Liver (tissue), 9 donors: Measurements from ENCODE around the gene CALML3. TPM values are rescaled to one million over a fixed set of nuclear protein-coding genes. Genes with fewer than 3 reads are reported as not detected.

Experiments
- DNase-seq: peaks from one replicate; pipeline ENCODE4 v3.0.0-alpha.2; 2017; ENCODE audit warnings: low spot score
- H3K27ac ChIP-seq, 2 donors: one replicate each; pipeline ENCODE4 v1.7.0; 2013; ENCODE audit warnings: inconsistent platforms in 2 of 2, low read length in 2 of 2, control low read depth in 1 of 2, low read depth in 1 of 2, mild to moderate bottlenecking in 1 of 2
- H3K27me3 ChIP-seq, 4 donors: one replicate each; pipeline versions ENCODE4 v1.6.1 to v1.7.0; 2013; ENCODE audit warnings: low read length in 3 of 4, inconsistent platforms in 1 of 4, mild to moderate bottlenecking in 1 of 4, moderate library complexity in 1 of 4; ENCODE audit not compliant: control insufficient read depth in 4 of 4, insufficient read depth in 4 of 4
- H3K36me3 ChIP-seq, 4 donors: one replicate each; pipeline versions ENCODE4 v1.6.1 to v1.7.0; 2013; ENCODE audit warnings: low read length in 3 of 4, mild to moderate bottlenecking in 3 of 4, low read depth in 1 of 4, moderate library complexity in 1 of 4; ENCODE audit not compliant: control insufficient read depth in 4 of 4, insufficient read depth in 3 of 4
- H3K4me1 ChIP-seq, 4 donors: one replicate each; pipeline versions ENCODE4 v1.6.1 to v1.7.0; 2013; ENCODE audit warnings: low read length in 3 of 4, mild to moderate bottlenecking in 3 of 4, moderate library complexity in 1 of 4; ENCODE audit not compliant: control insufficient read depth in 4 of 4, insufficient read depth in 4 of 4
- H3K4me3 ChIP-seq, 3 donors: one replicate each; pipeline versions ENCODE4 v1.6.1 to v1.7.0; 2013; ENCODE audit warnings: low read length in 3 of 3, control low read depth in 1 of 3, low read depth in 1 of 3, mild to moderate bottlenecking in 1 of 3
- H3K9ac ChIP-seq, 2 donors: one replicate each; pipeline ENCODE4 v1.7.0; 2013; ENCODE audit warnings: low read length in 2 of 2, mild to moderate bottlenecking in 2 of 2, moderate library complexity in 2 of 2, control low read depth in 1 of 2, low read depth in 1 of 2
- H3K9me3 ChIP-seq, 4 donors: one replicate each; pipeline versions ENCODE4 v1.6.1 to v1.7.0; 2013; ENCODE audit warnings: low read length in 3 of 4; ENCODE audit not compliant: control insufficient read depth in 4 of 4
- ATF3 ChIP-seq: IDR thresholded peaks from 2 replicates; pipeline ENCODE4 v1.6.1; 2016; ENCODE audit warnings: antibody characterized with exemption
- CTCF ChIP-seq: fragments of 150-350 bp; IDR thresholded peaks from 2 replicates; pipeline ENCODE4 v1.5.1; 2017; ENCODE audit warnings: improper control_type of control experiment, low read depth, low read length; ENCODE audit not compliant: missing input control
- EGR1 ChIP-seq, 2 donors: IDR thresholded peaks; 2 replicates each; pipeline ENCODE4 v1.6.1; 2016 to 2018; ENCODE audit warnings: antibody characterized with exemption in 2 of 2, low read depth in 2 of 2
- FOXA2 ChIP-seq: IDR thresholded peaks from 2 replicates; pipeline ENCODE4 v1.6.1; 2016; ENCODE audit warnings: antibody characterized with exemption
- GABPA ChIP-seq, 2 donors: IDR thresholded peaks in 1 of 2; conservative IDR thresholded peaks in 1 of 2; 2 replicates each; pipeline ENCODE4 v1.6.1; 2016; ENCODE audit warnings: antibody characterized with exemption in 2 of 2, mild to moderate bottlenecking in 1 of 2, moderate library complexity in 1 of 2
- HNF4G ChIP-seq: IDR thresholded peaks from 2 replicates; pipeline ENCODE4 v1.6.1; 2016; ENCODE audit warnings: antibody characterized with exemption
- JUND ChIP-seq, 2 donors: IDR thresholded peaks; 2 replicates each; pipeline ENCODE4 v1.6.1; 2016; ENCODE audit warnings: antibody characterized with exemption in 2 of 2
- MAX ChIP-seq: IDR thresholded peaks from 2 replicates; pipeline ENCODE4 v1.6.1; 2016; ENCODE audit warnings: antibody characterized with exemption
- NR2F2 ChIP-seq: IDR thresholded peaks from 2 replicates; pipeline ENCODE4 v1.6.1; 2016; ENCODE audit warnings: antibody characterized with exemption
- RAD21 ChIP-seq, 2 donors: IDR thresholded peaks; 2 replicates each; pipeline ENCODE4 v1.6.1; 2016; ENCODE audit warnings: antibody characterized with exemption in 2 of 2, mild to moderate bottlenecking in 2 of 2
- REST ChIP-seq: IDR thresholded peaks from 2 replicates; pipeline ENCODE4 v1.6.1; 2016; ENCODE audit warnings: antibody characterized with exemption, mild to moderate bottlenecking
- RXRA ChIP-seq, 2 donors: IDR thresholded peaks; 2 replicates each; pipeline ENCODE4 v1.6.1; 2017 to 2018; ENCODE audit warnings: antibody characterized with exemption in 2 of 2, mild to moderate bottlenecking in 1 of 2
- TAF1 ChIP-seq: conservative IDR thresholded peaks from 2 replicates; pipeline ENCODE4 v1.6.1; 2016; ENCODE audit warnings: antibody characterized with exemption, mild to moderate bottlenecking
- ZBTB33 ChIP-seq: IDR thresholded peaks from 2 replicates; pipeline ENCODE4 v1.6.1; 2016; ENCODE audit warnings: antibody characterized with exemption
- WGBS: extraction: QIAGEN DNeasy Blood & Tissue Kit; methylation state at CpG from one replicate; pipeline ENCODE4 v1.1.7; 2013; 5-methylcytosine and 5-hydroxymethylcytosine counted together
- polyA plus RNA-seq, 2 donors: library from polyadenylated mRNA; stranded (reverse) in 1 of 2; unstranded in 1 of 2; fragments of 200-250 nt in 1 of 2; fragments of >200 nt in 1 of 2; fragmentation: Nextera tagmentation in 1 of 2; extraction: Ambion mirVana in 1 of 2; gene quantifications; one replicate each; pipeline versions ENCODE4 v1.2.1 to v1.2.3, GENCODE V29; 2013 to 2015
- total RNA-seq, 2 donors: library from RNA; depleted of rRNA; stranded (reverse); fragments of >200 nt; gene quantifications; one replicate each; pipeline ENCODE4 v1.2.3, GENCODE V29; 2014
- donor health status: healthy.
- donor health status: healthy.
- donor health status: healthy.
- donor health status: healthy.
- donor health status: healthy.

CALML3 gene
- total and polyA plus RNA-seq, 4 donors = not detected

GRCh38 chr10:5506751-5507648 lies 17.8 kb upstream of the CALML3 start:
- H3K36me3 ChIP-seq = no peaks in the 10 kb centered on the region
- no peaks in the 10 kb centered on the region for H3K4me1 ChIP-seq
- DNase-seq = no peak
- 93% methylated on average over 19 of the region's 19 CpGs for WGBS
- H3K4me3 ChIP-seq = no peak overlapping the region
- H3K27me3 ChIP-seq = no peaks in the 10 kb centered on the region
- H3K9me3 ChIP-seq = no peaks in the 10 kb centered on the region
- H3K27ac ChIP-seq = no peak overlapping the region
- H3K9ac ChIP-seq = no peak overlapping the region
- no peak for TF ChIP-seq RXRA (IDR thresholded peaks at IDR 0.05)

GRCh38 chr10:5507649-5508131 lies 17.1 kb upstream of the CALML3 start:
- Histone ChIP-seq H3K36me3 (no peaks in the 10 kb centered on the region), H3K9me3 (no peaks in the 10 kb centered on the region), H3K4me1 (no peaks in the 10 kb centered on the region), H3K27ac (no peak overlapping the region), H3K9ac (no peak overlapping the region), H3K4me3 (no peak overlapping the region), H3K27me3 (no peaks in the 10 kb centered on the region)
- DNase-seq = no peak
- 88% methylated on average over 14 of the region's 14 CpGs for WGBS
- TF ChIP-seq FOXA2 (no peak), MAX (no peak), REST (no peak), HNF4G (no peak), JUND (IDR thresholded peaks at IDR 0.05) (no peak), RXRA (IDR thresholded peaks at IDR 0.05) (no peak), EGR1 (IDR thresholded peaks at IDR 0.05; ENCODE audit: low read depth in 2 of 2) (no peak), NR2F2 (no peak), RAD21 (IDR thresholded peaks at IDR 0.05) (no peak), GABPA (IDR thresholded peaks at IDR 0.05 in 1 of 2, conservative IDR thresholded peaks at IDR 0.05 in 1 of 2) (no peak)

- Histone ChIP-seq H3K4me3 (no peak overlapping the region), H3K27ac (no peak overlapping the region)
- no peak for DNase-seq
- TF ChIP-seq TAF1 (no peak), ATF3 (no peak), FOXA2 (no peak), REST (no peak), ZBTB33 (no peak), RAD21 (IDR thresholded peaks at IDR 0.05) (no peak), CTCF (no peak), JUND (IDR thresholded peaks at IDR 0.05) (no peak), NR2F2 (no peak)
Observed at GRCh38 chr10:5508161-5508604, 16.6 kb upstream of the CALML3 start.

More at GRCh38 chr10:5508161-5508604, 16.6 kb upstream of the CALML3 start:
- H3K4me1 ChIP-seq = no peaks in the 10 kb centered on the region
- no peaks in the 10 kb centered on the region for H3K27me3 ChIP-seq
- no peak overlapping the region for H3K9ac ChIP-seq
- 97% methylated on average over 18 of the region's 18 CpGs for WGBS
- no peaks in the 10 kb centered on the region for H3K36me3 ChIP-seq
- H3K9me3 ChIP-seq = no peaks in the 10 kb centered on the region
